ENCODE measurements around the gene C2orf76.

GRCh38 chr2:119259296-119259860, 107.3 kb downstream of the C2orf76 start:
- TF ChIP-seq CTCF (conservative IDR thresholded peaks at IDR 0.05), result no peak
- TF ChIP-seq ZFX (IDR thresholded peaks at IDR 0.05), result no peak

All from C4-2B (cell line).